ENCODE results near the gene GPR161. TPM values are rescaled to one million over a fixed set of nuclear protein-coding genes. Genes with fewer than 3 reads are reported as not detected.
A peak's percentile ranks its signal among the peaks of the same experiment; 100 is the strongest.

The GPR161 gene
- total RNA-seq, 1 experiment from 2014 or later, result 2.4 TPM

DNA sequence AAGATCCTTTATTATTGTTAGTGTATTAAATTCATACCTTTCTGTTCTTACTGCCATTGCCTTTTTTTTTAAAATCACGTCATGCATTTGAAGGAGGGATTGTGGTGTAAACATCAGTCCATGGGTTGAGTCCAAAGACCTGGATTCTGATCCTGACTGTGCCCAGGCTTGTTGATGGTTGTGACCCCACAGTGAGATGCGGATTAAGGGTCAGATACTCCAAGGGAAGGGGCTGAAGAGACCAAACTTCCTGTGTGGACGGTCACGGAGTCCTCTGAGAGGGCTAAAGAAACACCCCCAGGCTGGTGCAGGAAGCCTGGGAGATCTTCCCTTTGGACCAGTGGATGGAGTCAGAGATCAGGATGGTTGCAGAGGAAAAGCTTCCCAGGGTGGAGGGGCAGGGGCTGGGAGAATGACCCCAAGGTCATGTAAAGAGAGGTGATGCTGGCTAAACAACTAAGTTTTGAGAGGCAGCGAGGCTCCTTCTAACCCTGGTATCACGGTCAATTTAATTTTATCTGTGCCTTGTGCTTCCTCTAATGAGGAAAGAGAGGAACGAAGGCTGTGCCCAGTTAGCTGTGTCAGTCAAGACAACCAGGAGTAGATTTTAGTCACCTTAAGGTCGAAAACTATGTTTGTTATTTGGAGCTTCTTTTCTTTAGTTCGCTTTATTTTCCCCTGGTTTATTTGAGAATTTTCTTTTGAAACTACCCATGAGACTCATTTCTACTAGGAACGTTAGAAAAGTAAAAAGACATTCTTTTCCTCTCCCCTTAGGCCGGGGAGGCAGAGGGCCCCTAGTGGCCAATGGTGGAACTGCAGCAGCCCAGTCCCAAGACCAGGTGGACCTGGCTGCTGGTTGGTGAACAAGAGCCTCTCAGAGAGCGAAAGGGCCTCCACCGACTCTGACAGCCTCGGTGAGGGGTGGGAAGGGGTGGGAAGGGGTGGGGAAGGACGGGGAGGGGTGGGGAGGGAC lies 8.7 kb upstream of the GPR161 start:
- Histone ChIP-seq H3K27me3 (ENCODE audit: control insufficient read depth, insufficient read depth, low read length) (no peaks in the 10 kb centered on the region; the same call in 1 of the 2 replicates), H3K4me3 (ENCODE audit: low read depth in 2 of 2, low read length in 2 of 2) (no peak overlapping the region), H3K9me3 (ENCODE audit: control insufficient read depth, insufficient read depth, low read depth, low read length) (no peaks in the 10 kb centered on the region), H3K27ac (ENCODE audit: low read length) (no peak overlapping the region), H3K4me1 (ENCODE audit: control insufficient read depth, insufficient read depth, low read length) (no peaks in the 10 kb centered on the region), H3K36me3 (ENCODE audit: control insufficient read depth, insufficient read depth, low read length) (no peaks in the 10 kb centered on the region)
- intact Hi-C loops (cut with micrococcal nuclease; ENCODE audit: unreplicated experiment), result no loop called here
- in situ Hi-C loops (cut with HindIII; ENCODE audit: low pct_unique_long_range_greater_than_20kb, low sequenced_read_pairs), result no loop called here
- TF ChIP-seq, protein P1, sequence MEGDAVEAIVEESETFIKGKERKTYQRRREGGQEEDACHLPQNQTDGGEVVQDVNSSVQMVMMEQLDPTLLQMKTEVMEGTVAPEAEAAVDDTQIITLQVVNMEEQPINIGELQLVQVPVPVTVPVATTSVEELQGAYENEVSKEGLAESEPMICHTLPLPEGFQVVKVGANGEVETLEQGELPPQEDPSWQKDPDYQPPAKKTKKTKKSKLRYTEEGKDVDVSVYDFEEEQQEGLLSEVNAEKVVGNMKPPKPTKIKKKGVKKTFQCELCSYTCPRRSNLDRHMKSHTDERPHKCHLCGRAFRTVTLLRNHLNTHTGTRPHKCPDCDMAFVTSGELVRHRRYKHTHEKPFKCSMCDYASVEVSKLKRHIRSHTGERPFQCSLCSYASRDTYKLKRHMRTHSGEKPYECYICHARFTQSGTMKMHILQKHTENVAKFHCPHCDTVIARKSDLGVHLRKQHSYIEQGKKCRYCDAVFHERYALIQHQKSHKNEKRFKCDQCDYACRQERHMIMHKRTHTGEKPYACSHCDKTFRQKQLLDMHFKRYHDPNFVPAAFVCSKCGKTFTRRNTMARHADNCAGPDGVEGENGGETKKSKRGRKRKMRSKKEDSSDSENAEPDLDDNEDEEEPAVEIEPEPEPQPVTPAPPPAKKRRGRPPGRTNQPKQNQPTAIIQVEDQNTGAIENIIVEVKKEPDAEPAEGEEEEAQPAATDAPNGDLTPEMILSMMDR (IDR thresholded peaks at IDR 0.05), result peak; percentile 93
- no peak for TF ChIP-seq SIN3A (IDR thresholded peaks at IDR 0.05; ENCODE audit: borderline replicate concordance, insufficient read depth, low read depth, low read length)
- POLR2A ChIA-PET, result no interaction called here
- DNase-seq (ENCODE audit: low read depth, low spot score) (peak; percentile 55), ATAC-seq (peak; percentile 100)
- no TSS peak for BruUV-seq (replicated peaks)
- CTCF ChIA-PET, result interaction anchor here (0.6 kb wide), 1 partner anchor 80 kb away, joined by 6 read pairs; no protein-coding TSS in a partner anchor

DNA sequence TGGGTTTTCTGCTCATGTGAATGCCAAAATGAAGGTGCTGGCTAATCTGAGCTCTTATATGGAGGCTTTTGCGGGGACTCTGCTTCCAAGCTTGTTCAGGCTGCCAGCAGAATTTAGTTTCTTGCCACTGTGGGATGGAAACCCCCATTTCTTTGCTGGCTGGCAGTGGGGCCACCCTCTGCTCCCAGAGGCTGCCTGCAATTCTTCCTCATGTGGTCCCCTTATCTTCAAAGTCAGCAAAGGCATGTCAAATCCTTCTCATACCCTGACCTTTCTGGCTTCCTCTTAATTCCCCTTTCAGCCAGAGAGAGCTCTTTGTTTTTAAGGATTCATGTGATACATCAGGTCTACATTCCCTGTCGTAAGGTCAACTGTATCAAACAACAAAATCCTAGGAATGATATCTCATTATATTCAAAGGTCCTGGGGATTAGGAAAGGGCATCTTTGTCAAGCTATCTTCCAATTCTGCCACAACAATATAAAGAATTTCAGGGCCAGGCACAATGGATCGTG lies 5.2 kb upstream of the GPR161 start:
- intact Hi-C loops (cut with micrococcal nuclease; ENCODE audit: unreplicated experiment), result no loop called here
- BruUV-seq (replicated peaks), result no TSS peak
- DNase-seq (ENCODE audit: low read depth, low spot score) (no peak), ATAC-seq (no peak)
- POLR2A ChIA-PET, result no interaction called here
- Histone ChIP-seq H3K27ac (ENCODE audit: low read length) (no peak overlapping the region), H3K9me3 (ENCODE audit: control insufficient read depth, insufficient read depth, low read depth, low read length) (no peaks in the 10 kb centered on the region), H3K4me1 (ENCODE audit: control insufficient read depth, insufficient read depth, low read length) (peaks cover 5% of the 10 kb centered on the region), H3K36me3 (ENCODE audit: control insufficient read depth, insufficient read depth, low read length) (no peaks in the 10 kb centered on the region), H3K27me3 (ENCODE audit: control insufficient read depth, insufficient read depth, low read length) (peaks cover 11% of the 10 kb centered on the region), H3K4me3 (ENCODE audit: low read depth in 2 of 2, low read length in 2 of 2) (no peak overlapping the region)
- TF ChIP-seq, protein P2, sequence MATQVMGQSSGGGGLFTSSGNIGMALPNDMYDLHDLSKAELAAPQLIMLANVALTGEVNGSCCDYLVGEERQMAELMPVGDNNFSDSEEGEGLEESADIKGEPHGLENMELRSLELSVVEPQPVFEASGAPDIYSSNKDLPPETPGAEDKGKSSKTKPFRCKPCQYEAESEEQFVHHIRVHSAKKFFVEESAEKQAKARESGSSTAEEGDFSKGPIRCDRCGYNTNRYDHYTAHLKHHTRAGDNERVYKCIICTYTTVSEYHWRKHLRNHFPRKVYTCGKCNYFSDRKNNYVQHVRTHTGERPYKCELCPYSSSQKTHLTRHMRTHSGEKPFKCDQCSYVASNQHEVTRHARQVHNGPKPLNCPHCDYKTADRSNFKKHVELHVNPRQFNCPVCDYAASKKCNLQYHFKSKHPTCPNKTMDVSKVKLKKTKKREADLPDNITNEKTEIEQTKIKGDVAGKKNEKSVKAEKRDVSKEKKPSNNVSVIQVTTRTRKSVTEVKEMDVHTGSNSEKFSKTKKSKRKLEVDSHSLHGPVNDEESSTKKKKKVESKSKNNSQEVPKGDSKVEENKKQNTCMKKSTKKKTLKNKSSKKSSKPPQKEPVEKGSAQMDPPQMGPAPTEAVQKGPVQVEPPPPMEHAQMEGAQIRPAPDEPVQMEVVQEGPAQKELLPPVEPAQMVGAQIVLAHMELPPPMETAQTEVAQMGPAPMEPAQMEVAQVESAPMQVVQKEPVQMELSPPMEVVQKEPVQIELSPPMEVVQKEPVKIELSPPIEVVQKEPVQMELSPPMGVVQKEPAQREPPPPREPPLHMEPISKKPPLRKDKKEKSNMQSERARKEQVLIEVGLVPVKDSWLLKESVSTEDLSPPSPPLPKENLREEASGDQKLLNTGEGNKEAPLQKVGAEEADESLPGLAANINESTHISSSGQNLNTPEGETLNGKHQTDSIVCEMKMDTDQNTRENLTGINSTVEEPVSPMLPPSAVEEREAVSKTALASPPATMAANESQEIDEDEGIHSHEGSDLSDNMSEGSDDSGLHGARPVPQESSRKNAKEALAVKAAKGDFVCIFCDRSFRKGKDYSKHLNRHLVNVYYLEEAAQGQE (IDR thresholded peaks at IDR 0.05; ENCODE audit: insufficient read depth in 1 of 2, low read depth in 2 of 2, low read length in 1 of 2), result no peak
- TF ChIP-seq, protein P1 (IDR thresholded peaks at IDR 0.05), result no peak
- TF ChIP-seq SIN3A (IDR thresholded peaks at IDR 0.05; ENCODE audit: borderline replicate concordance, insufficient read depth, low read depth, low read length) (no peak), POLR2AphosphoS5 (IDR thresholded peaks at IDR 0.05; ENCODE audit: low read depth, low read length) (no peak), TCF7L2 (IDR thresholded peaks at IDR 0.05; ENCODE audit: low read depth, low read length) (no peak)
- in situ Hi-C loops (cut with HindIII; ENCODE audit: low pct_unique_long_range_greater_than_20kb, low sequenced_read_pairs), result no loop called here
- CTCF ChIA-PET, result no interaction called here
